Spleen (tissue), 7 donors: Measurements from ENCODE around the gene CTXN1.

Experiments used
- POLR2A ChIP-seq, 3 donors: fragments of 450-650 bp; IDR thresholded peaks; one replicate each; pipeline ENCODE4 v1.5.1; 2017; ENCODE audit warnings: antibody characterized with exemption in 3 of 3, mild to moderate bottlenecking in 1 of 3
- TF ChIP-seq, protein P1 (sequence below), 11 experiments: fragments of 200-600 bp in 7 of 11; fragments of 450-650 bp in 4 of 11; sonication (generic) in 4 of 11; IDR thresholded peaks in 8 of 11; conservative IDR thresholded peaks in 3 of 11; 1 replicate in 7 of 11; 2 replicates in 4 of 11; pipeline versions ENCODE4 v1.4.0 to v1.8.0; 2016 to 2021; ENCODE audit warnings: antibody characterized with exemption in 11 of 11, inconsistent platforms in 4 of 11, mild to moderate bottlenecking in 1 of 11
- donor health status: DM: no; HTN: no; CAD: no; lungs with moderate emphysema.
- donor health status: DM: no; HTN: no; CAD: no.
- donor health status: DM: no; HTN: no; CAD: no.

DNA sequence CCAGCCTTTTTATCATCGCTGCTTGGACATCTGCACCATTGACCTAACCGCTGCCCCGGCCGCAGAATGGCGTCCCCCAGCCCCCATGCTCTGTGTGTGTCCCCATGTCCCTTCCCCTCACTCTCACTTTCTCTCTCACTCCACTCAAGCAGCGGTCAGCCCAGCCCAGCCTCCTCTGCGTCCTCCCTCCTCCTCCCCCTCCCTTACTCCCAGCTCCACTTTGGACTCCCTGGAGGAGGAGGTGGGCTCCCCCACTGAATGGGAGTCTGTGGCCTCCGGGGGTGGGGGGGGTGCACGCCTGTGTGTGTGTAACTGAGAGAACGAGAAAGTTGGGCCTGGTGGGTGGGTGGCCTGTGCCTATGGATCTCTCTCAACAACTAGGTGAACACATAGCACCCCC, 20.1 kb downstream of the CTXN1 start:
- TF ChIP-seq, protein P1, sequence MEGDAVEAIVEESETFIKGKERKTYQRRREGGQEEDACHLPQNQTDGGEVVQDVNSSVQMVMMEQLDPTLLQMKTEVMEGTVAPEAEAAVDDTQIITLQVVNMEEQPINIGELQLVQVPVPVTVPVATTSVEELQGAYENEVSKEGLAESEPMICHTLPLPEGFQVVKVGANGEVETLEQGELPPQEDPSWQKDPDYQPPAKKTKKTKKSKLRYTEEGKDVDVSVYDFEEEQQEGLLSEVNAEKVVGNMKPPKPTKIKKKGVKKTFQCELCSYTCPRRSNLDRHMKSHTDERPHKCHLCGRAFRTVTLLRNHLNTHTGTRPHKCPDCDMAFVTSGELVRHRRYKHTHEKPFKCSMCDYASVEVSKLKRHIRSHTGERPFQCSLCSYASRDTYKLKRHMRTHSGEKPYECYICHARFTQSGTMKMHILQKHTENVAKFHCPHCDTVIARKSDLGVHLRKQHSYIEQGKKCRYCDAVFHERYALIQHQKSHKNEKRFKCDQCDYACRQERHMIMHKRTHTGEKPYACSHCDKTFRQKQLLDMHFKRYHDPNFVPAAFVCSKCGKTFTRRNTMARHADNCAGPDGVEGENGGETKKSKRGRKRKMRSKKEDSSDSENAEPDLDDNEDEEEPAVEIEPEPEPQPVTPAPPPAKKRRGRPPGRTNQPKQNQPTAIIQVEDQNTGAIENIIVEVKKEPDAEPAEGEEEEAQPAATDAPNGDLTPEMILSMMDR (IDR thresholded peaks at IDR 0.05 in 8 of 11, conservative IDR thresholded peaks at IDR 0.05 in 3 of 11): no peak
- no peak for TF ChIP-seq POLR2A (IDR thresholded peaks at IDR 0.05)
